CD4-positive, alpha-beta T cell treated with Interferon gamma for 1 hour (primary cell): ENCODE data around the gene ENOX2.

Experiments used
- DNase-seq: peaks from one replicate; pipeline ENCODE4 v3.0.0-alpha.2; 2020

ENOX2 gene

GRCh38 chrX:130604882-130605281 lies 298.1 kb downstream of the ENOX2 start:
- no peak for DNase-seq

GRCh38 chrX:130594453-130594916 lies 308.5 kb downstream of the ENOX2 start:
- no peak for DNase-seq

GRCh38 chrX:130593911-130594310 lies 309.1 kb downstream of the ENOX2 start:
- no peak for DNase-seq

- no peak for DNase-seq
Observed at GRCh38 chrX:130592204-130592603, 310.8 kb downstream of the ENOX2 start.

GRCh38 chrX:130578906-130579305 lies 324.1 kb downstream of the ENOX2 start:
- no peak for DNase-seq

GRCh38 chrX:130577431-130577830 lies 325.6 kb downstream of the ENOX2 start:
- no peak for DNase-seq

- no peak for DNase-seq
Observed at GRCh38 chrX:130575831-130576389, 327.1 kb downstream of the ENOX2 start.
